ENCODE results near the gene CBX1. TPM values are rescaled to one million over a fixed set of nuclear protein-coding genes. Genes with fewer than 3 reads are reported as not detected.
A peak's percentile ranks its signal among the peaks of the same experiment; 100 is the strongest.

CBX1 gene
- total and polyA plus RNA-seq, 2 of the 13 experiments (the other 11 are each of a cell fraction or from before 2014, with no cell fraction given) = 17.8 to 108 TPM

DNA sequence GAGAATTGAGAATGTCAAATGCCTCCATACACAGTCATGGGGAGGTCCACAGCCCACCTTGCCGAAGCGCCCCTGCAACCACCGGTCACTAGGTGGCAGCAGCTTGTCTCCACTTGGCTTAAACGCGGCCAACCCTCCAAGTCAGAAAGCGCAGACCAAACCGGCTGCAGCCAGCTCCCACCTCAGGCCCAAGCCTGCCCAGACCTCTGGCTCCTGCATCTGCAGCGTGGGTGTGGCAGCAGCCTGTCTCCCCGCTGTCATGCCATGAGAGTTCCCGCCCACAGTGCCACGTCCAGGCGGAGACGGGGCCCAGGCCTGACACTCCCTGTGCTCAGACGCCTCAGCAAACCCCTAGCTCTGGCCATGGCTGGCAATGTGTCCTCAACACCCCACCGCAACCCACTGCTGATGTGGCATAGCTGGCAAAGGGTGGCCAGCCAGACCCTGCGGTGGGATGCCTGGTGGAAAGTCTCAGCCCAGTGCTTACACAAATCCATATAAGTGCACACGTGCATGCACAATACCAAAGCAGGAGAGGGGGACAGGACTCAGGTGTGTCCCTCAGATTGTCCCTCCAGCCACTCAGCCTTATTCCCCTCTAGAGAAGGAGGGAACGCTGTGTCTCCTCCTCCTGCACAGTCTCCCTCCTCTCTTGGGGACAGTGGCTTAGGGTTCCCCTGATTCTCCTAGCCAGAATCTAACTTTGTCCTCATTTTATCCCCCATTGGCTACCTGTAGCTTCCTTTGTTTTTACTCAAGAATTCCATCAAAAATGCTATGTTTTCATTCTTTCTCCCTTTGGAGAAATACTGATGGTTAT, 74.6 kb downstream of the CBX1 start (continued):
- TF ChIP-seq, protein P1, sequence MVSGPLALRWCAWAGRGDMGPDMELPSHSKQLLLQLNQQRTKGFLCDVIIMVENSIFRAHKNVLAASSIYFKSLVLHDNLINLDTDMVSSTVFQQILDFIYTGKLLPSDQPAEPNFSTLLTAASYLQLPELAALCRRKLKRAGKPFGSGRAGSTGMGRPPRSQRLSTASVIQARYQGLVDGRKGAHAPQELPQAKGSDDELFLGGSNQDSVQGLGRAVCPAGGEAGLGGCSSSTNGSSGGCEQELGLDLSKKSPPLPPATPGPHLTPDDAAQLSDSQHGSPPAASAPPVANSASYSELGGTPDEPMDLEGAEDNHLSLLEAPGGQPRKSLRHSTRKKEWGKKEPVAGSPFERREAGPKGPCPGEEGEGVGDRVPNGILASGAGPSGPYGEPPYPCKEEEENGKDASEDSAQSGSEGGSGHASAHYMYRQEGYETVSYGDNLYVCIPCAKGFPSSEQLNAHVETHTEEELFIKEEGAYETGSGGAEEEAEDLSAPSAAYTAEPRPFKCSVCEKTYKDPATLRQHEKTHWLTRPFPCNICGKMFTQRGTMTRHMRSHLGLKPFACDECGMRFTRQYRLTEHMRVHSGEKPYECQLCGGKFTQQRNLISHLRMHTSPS (CRISPR knock-in tag; IDR thresholded peaks at IDR 0.05; ENCODE audit: low read depth) = peak; percentile 45; the same call in 1 of the 2 replicates
- TF ChIP-seq DPF2 (CRISPR knock-in tag; IDR thresholded peaks at IDR 0.05; ENCODE audit: borderline replicate concordance, low read depth) (no peak), YEATS4 (CRISPR knock-in tag; IDR thresholded peaks at IDR 0.05; ENCODE audit: borderline replicate concordance) (no peak), HNRNPH1 (optimal IDR thresholded peaks at IDR 0.05; ENCODE audit: low read depth, low read length) (no peak), ZNF263 (CRISPR knock-in tag; IDR thresholded peaks at IDR 0.05) (no peak), ATF7 (IDR thresholded peaks at IDR 0.05) (no peak), ATF7 (CRISPR knock-in tag; IDR thresholded peaks at IDR 0.05) (peak; percentile 80; the same call in 1 of the 2 replicates), CBX5 (CRISPR knock-in tag; IDR thresholded peaks at IDR 0.05; ENCODE audit: borderline replicate concordance) (no peak), ZFP36L1 (CRISPR knock-in tag; IDR thresholded peaks at IDR 0.05) (no peak), ZIK1 (CRISPR knock-in tag; IDR thresholded peaks at IDR 0.05; ENCODE audit: borderline replicate concordance, low read depth) (0 out of 2 replicates have a peak, but pooled peaks have one; percentile 41), ZNF12 (CRISPR knock-in tag; IDR thresholded peaks at IDR 0.05) (peak; percentile 19; the same call in 1 of the 2 replicates)
- TF ChIP-seq, protein P2, sequence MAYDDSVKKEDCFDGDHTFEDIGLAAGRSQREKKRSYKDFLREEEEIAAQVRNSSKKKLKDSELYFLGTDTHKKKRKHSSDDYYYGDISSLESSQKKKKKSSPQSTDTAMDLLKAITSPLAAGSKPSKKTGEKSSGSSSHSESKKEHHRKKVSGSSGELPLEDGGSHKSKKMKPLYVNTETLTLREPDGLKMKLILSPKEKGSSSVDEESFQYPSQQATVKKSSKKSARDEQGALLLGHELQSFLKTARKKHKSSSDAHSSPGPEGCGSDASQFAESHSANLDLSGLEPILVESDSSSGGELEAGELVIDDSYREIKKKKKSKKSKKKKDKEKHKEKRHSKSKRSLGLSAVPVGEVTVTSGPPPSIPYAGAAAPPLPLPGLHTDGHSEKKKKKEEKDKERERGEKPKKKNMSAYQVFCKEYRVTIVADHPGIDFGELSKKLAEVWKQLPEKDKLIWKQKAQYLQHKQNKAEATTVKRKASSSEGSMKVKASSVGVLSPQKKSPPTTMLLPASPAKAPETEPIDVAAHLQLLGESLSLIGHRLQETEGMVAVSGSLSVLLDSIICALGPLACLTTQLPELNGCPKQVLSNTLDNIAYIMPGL (CRISPR knock-in tag; IDR thresholded peaks at IDR 0.05; ENCODE audit: borderline replicate concordance in 1 of 2, low read depth in 1 of 2) = peak; percentile 74 to 90
